ENCODE measurements around the gene EID2B.

The EID2B gene

DNA sequence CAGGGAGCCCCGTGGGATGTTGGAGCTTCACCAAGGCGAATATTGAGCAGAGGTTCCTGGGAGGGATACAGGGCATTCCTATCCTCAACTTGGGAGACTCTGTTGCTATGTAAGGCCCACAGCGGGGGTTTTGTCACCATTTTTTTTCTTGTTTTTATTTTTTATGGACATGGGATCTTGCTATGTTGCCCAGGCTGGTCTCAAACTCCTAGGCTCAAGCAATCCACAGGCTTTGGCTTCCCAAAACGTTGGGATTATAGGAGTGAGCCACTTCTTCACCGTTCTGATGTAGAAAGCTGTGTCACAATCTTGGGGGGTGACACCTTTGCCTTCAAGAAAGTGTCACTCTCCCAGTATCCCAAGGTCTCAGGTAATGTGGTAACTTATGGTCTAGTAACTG lies 31.3 kb downstream of the EID2B start:
- peaks cover 8 to 9% of the 10 kb centered on the region in 2 donors for H3K4me1 ChIP-seq (ENCODE audit: control insufficient read depth in 2 of 2, insufficient read depth in 2 of 2, low read length in 2 of 2)
- peaks cover 37 to 42% of the 10 kb centered on the region in 2 donors for H3K27me3 ChIP-seq (ENCODE audit: control insufficient read depth in 2 of 2, insufficient read depth in 2 of 2, low read length in 2 of 2)

DNA sequence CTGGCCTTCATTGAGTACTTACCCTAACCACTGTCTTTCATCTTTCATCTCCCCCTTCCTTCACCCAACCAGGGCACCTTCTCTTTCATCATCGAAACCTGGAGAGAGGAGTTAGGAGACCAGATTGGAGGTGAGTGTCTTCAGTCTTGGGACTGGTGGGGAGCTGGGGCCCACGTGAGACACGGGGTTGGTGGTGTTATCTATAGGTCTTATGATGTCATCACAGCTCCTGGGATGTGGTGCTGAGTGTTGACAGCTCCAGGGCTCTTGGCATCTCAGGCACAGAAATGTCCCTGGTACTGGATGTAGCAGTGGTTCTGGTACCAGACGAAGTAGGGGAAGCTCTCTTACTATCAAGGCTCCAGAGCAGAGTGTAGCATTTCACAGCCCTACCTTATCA lies 32.1 kb downstream of the EID2B start:
- Histone ChIP-seq H3K27ac (ENCODE audit: low read depth in 2 of 2, low read length in 2 of 2) (no peak overlapping the region), H3K27me3 (ENCODE audit: control insufficient read depth in 2 of 2, insufficient read depth in 2 of 2, low read length in 2 of 2) (peaks cover 35 to 37% of the 10 kb centered on the region in 2 donors)

More for the DNA sequence above, 31.3 kb downstream of the EID2B start:
- Histone ChIP-seq H3K9me3 (ENCODE audit: control insufficient read depth in 2 of 2, low read length in 2 of 2) (no peaks in the 10 kb centered on the region), H3K4me3 (ENCODE audit: low read length in 2 of 2) (no peak overlapping the region), H3K27ac (ENCODE audit: low read depth in 2 of 2, low read length in 2 of 2) (no peak overlapping the region), H3K36me3 (ENCODE audit: control insufficient read depth in 2 of 2, insufficient read depth in 2 of 2, low read length in 2 of 2) (no peaks in the 10 kb centered on the region), H3K9ac (ENCODE audit: low read depth in 1 of 2, low read length in 2 of 2) (no peak overlapping the region)

DNA sequence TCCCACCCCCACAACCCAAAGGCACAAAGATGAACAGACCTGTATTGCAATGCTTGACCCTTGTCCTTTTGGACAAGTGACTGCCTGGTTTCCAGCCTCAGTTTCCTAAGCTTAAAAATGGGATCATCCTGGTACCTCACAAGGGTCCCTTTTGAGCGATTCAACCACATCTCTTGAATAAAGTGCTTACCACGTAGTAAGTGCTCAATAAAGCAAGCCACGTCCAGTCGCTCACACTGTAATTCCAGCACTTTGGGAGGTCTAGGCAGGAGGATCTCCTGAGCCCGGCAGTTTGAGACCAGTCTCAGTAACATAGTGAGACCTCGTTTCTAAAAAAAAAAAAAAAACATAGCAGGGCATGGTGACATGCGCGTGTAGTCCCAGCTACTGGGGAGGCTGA lies 32.7 kb downstream of the EID2B start:
- Histone ChIP-seq H3K4me3 (ENCODE audit: low read length in 2 of 2) (no peak overlapping the region), H3K9me3 (ENCODE audit: control insufficient read depth in 2 of 2, low read length in 2 of 2) (no peaks in the 10 kb centered on the region), H3K27me3 (ENCODE audit: control insufficient read depth in 2 of 2, insufficient read depth in 2 of 2, low read length in 2 of 2) (peaks cover 31% of the 10 kb centered on the region in 2 donors), H3K27ac (ENCODE audit: low read depth in 2 of 2, low read length in 2 of 2) (no peak overlapping the region), H3K4me1 (ENCODE audit: control insufficient read depth in 2 of 2, insufficient read depth in 2 of 2, low read length in 2 of 2) (peaks cover 8 to 9% of the 10 kb centered on the region in 2 donors), H3K9ac (ENCODE audit: low read depth in 1 of 2, low read length in 2 of 2) (no peak overlapping the region), H3K36me3 (ENCODE audit: control insufficient read depth in 2 of 2, insufficient read depth in 2 of 2, low read length in 2 of 2) (no peaks in the 10 kb centered on the region)

More for the DNA sequence above, 32.1 kb downstream of the EID2B start:
- H3K4me1 ChIP-seq (ENCODE audit: control insufficient read depth in 2 of 2, insufficient read depth in 2 of 2, low read length in 2 of 2) = peaks cover 8 to 9% of the 10 kb centered on the region in 2 donors
- no peaks in the 10 kb centered on the region for H3K36me3 ChIP-seq (ENCODE audit: control insufficient read depth in 2 of 2, insufficient read depth in 2 of 2, low read length in 2 of 2)
- no peaks in the 10 kb centered on the region for H3K9me3 ChIP-seq (ENCODE audit: control insufficient read depth in 2 of 2, low read length in 2 of 2)
- H3K9ac ChIP-seq (ENCODE audit: low read depth in 1 of 2, low read length in 2 of 2) = no peak overlapping the region
- no peak overlapping the region for H3K4me3 ChIP-seq (ENCODE audit: low read length in 2 of 2)

DNA sequence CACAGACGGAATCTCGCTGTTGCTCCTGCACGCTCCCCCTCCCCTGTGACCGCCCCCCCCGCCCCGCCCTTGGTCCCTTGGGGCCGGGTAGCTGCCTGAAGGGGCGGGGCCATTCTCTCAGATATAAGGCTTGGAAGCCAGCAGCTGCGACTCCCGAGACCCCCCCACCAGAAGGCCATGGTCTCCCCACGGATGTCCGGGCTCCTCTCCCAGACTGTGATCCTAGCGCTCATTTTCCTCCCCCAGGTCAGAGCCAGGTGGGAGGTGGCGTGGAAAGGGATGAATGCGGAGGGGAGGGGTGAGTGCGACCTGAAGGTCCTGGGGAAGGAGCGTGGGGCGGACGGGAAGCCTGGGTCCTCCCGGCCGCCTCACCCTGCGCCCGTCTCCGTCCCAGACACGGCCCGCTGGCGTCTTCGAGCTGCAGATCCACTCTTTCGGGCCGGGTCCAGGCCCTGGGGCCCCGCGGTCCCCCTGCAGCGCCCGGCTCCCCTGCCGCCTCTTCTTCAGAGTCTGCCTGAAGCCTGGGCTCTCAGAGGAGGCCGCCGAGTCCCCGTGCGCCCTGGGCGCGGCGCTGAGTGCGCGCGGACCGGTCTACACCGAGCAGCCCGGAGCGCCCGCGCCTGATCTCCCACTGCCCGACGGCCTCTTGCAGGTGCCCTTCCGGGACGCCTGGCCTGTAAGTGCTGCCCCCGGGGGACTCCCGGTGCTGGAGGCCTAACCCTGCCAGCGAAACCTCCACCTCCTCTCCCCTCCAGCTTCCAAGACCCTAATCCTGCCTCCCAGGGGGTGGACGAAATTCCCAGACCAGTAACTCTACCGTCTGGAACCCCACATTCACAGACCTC lies 33.6 kb downstream of the EID2B start, which contains the start of gene DLL3:
DLL3 (plus strand) TSS at position 150 of the 845 bp plus-strand sequence; CDS start at position 178, 28 bp downstream.
- Histone ChIP-seq H3K9me3 (ENCODE audit: control insufficient read depth in 2 of 2, low read length in 2 of 2) (no peaks in the 10 kb centered on the region), H3K27ac (ENCODE audit: low read depth in 2 of 2, low read length in 2 of 2) (no peak within 1 kb of the TSS), H3K9ac (ENCODE audit: low read depth in 1 of 2, low read length in 2 of 2) (no peak within 1 kb of the TSS), H3K4me3 (ENCODE audit: low read length in 2 of 2) (peak within 1 kb of the TSS in 1 of 2 donors; percentile 48), H3K36me3 (ENCODE audit: control insufficient read depth in 2 of 2, insufficient read depth in 2 of 2, low read length in 2 of 2) (no peaks in the 10 kb centered on the region), H3K4me1 (ENCODE audit: control insufficient read depth in 2 of 2, insufficient read depth in 2 of 2, low read length in 2 of 2) (peaks cover 8 to 9% of the 10 kb centered on the region in 2 donors), H3K27me3 (ENCODE audit: control insufficient read depth in 2 of 2, insufficient read depth in 2 of 2, low read length in 2 of 2) (peaks cover 30 to 31% of the 10 kb centered on the region in 2 donors)

DNA sequence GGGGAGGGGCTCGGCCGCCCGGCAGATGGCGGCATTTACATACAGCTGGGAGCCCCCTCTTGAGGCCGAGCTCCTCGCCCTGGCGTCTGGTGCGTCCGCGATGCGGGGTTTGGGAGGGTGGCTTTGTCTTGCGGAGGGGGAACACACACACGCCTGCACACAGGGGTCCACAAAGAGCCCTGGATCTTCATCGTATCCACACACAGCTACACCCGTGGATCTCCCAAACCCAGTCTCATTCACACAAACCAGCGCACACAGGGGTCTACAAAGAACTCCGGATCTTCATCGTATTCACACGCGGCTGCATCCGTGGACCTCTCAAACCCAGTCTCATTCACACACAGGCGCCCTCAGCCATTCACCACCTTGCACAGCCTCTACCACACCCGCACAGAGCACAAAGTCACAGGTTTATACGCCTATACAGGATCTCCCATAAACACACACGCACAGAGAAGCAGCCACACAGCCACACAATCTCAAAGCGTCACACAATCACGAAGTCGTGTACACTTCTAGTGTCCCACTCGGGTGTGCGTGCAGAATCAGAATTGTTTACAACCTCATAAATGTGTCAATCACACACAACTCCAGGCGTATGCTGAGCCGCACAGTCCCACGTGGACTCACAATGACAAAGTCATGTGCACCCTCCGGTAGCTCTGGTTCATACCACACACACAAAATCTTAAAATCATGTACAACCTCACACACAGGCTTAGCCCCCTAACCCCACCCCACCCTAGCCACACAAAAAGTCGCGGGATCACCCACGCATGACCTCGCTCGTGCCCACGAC lies 34.5 kb downstream of the EID2B start:
- Histone ChIP-seq H3K9ac (ENCODE audit: low read depth in 1 of 2, low read length in 2 of 2) (no peak overlapping the region), H3K9me3 (ENCODE audit: control insufficient read depth in 2 of 2, low read length in 2 of 2) (no peaks in the 10 kb centered on the region), H3K4me1 (ENCODE audit: control insufficient read depth in 2 of 2, insufficient read depth in 2 of 2, low read length in 2 of 2) (peaks cover 8 to 9% of the 10 kb centered on the region in 2 donors), H3K27me3 (ENCODE audit: control insufficient read depth in 2 of 2, insufficient read depth in 2 of 2, low read length in 2 of 2) (peaks cover 26 to 31% of the 10 kb centered on the region in 2 donors), H3K36me3 (ENCODE audit: control insufficient read depth in 2 of 2, insufficient read depth in 2 of 2, low read length in 2 of 2) (no peaks in the 10 kb centered on the region), H3K27ac (ENCODE audit: low read depth in 2 of 2, low read length in 2 of 2) (no peak overlapping the region), H3K4me3 (ENCODE audit: low read length in 2 of 2) (peak overlapping the region in 1 of 2 donors; percentile 48)

DNA sequence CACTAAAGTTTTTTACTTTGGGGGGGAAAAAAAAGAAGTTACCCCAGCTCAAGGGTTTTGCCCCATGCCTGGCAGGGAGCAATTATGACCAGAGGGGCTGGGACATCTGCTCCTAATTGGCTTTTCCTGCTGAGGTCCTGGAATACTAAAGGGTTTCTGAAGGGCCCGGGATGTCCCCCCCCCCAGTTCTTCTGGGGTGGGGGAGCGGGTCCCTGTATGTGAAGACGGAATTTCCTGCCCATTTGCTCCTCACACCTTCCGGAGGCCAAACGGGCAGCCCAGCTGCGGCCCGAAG lies 35.0 kb downstream of the EID2B start:
- Histone ChIP-seq H3K9ac (ENCODE audit: low read depth in 1 of 2, low read length in 2 of 2) (no peak overlapping the region), H3K27me3 (ENCODE audit: control insufficient read depth in 2 of 2, insufficient read depth in 2 of 2, low read length in 2 of 2) (peaks cover 26 to 31% of the 10 kb centered on the region in 2 donors), H3K4me1 (ENCODE audit: control insufficient read depth in 2 of 2, insufficient read depth in 2 of 2, low read length in 2 of 2) (peaks cover 8% of the 10 kb centered on the region in 2 donors), H3K4me3 (ENCODE audit: low read length in 2 of 2) (no peak overlapping the region), H3K27ac (ENCODE audit: low read depth in 2 of 2, low read length in 2 of 2) (no peak overlapping the region), H3K36me3 (ENCODE audit: control insufficient read depth in 2 of 2, insufficient read depth in 2 of 2, low read length in 2 of 2) (no peaks in the 10 kb centered on the region), H3K9me3 (ENCODE audit: control insufficient read depth in 2 of 2, low read length in 2 of 2) (no peaks in the 10 kb centered on the region)

DNA sequence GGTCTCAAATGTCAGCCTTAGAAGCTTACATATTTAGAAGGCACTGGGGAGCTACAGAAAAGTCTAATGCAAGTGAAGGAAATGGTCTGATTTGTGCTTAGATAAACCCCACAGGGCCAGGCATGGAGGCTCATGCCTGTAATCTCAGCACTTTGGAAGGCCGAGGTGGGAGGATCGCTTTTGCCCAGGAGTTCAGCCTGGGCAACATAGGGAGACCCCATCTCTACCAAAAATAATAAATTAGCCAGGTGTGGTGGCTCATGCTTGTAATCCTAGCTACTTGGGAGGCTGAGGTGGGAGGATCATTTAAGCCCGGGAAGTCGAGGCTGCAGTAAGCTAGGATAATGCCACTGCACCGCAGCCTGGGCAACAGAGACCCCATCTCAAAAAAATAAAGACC lies 36.6 kb downstream of the EID2B start:
- Histone ChIP-seq H3K27ac (ENCODE audit: low read depth in 2 of 2, low read length in 2 of 2) (no peak overlapping the region), H3K4me1 (ENCODE audit: control insufficient read depth in 2 of 2, insufficient read depth in 2 of 2, low read length in 2 of 2) (peaks cover 6 to 8% of the 10 kb centered on the region in 2 donors), H3K9me3 (ENCODE audit: control insufficient read depth in 2 of 2, low read length in 2 of 2) (no peaks in the 10 kb centered on the region), H3K9ac (ENCODE audit: low read depth in 1 of 2, low read length in 2 of 2) (no peak overlapping the region), H3K4me3 (ENCODE audit: low read length in 2 of 2) (no peak overlapping the region), H3K36me3 (ENCODE audit: control insufficient read depth in 2 of 2, insufficient read depth in 2 of 2, low read length in 2 of 2) (peaks cover 0 to under 1% of the 10 kb centered on the region in 2 donors), H3K27me3 (ENCODE audit: control insufficient read depth in 2 of 2, insufficient read depth in 2 of 2, low read length in 2 of 2) (peaks cover 26 to 27% of the 10 kb centered on the region in 2 donors)

DNA sequence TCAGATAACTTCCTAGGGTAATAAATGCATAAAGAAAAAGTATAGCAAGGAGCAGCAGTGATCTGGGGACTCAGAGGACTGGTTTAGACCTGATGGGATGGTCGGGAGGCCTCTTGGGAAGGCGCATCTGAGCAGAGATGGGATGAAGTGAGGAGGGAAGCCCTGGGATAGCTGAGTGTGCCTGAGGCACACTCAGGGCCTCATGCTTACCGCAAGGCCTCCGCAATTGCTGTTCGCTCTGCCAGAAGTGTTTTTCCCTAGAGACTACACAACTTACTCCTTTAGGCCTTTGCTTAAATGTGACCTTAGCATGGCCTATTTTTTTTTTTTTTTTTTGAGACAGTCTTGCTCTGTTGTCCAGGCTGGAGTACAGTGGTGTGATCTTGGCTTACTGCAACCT lies 38.0 kb downstream of the EID2B start:
- Histone ChIP-seq H3K4me3 (ENCODE audit: low read length in 2 of 2) (no peak overlapping the region), H3K27ac (ENCODE audit: low read depth in 2 of 2, low read length in 2 of 2) (no peak overlapping the region), H3K9me3 (ENCODE audit: control insufficient read depth in 2 of 2, low read length in 2 of 2) (no peaks in the 10 kb centered on the region), H3K27me3 (ENCODE audit: control insufficient read depth in 2 of 2, insufficient read depth in 2 of 2, low read length in 2 of 2) (peaks cover 17% of the 10 kb centered on the region in 2 donors), H3K4me1 (ENCODE audit: control insufficient read depth in 2 of 2, insufficient read depth in 2 of 2, low read length in 2 of 2) (peaks cover 6 to 8% of the 10 kb centered on the region in 2 donors), H3K36me3 (ENCODE audit: control insufficient read depth in 2 of 2, insufficient read depth in 2 of 2, low read length in 2 of 2) (peaks cover 2 to 10% of the 10 kb centered on the region in 2 donors), H3K9ac (ENCODE audit: low read depth in 1 of 2, low read length in 2 of 2) (no peak overlapping the region)

DNA sequence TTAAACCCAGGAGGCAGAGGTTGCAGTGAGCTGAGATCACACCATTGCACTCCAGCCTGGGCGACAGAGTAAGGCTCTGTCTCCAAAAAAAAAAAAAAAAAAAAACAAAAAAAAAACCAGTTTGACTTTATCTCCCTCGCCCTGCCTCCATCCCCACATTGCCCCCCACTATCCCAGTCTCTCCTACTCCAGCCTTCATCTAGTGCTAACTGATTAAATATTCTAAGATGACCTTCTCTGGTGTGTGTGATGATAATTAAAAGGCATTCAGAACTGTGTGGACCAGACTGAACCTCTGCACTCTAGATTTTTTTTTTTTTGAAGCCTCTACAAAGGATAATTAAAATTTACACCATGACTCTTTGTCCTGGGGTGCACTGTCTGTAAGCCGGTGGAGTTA lies 39.9 kb downstream of the EID2B start:
- Histone ChIP-seq H3K9me3 (ENCODE audit: control insufficient read depth in 2 of 2, low read length in 2 of 2) (no peaks in the 10 kb centered on the region), H3K4me3 (ENCODE audit: low read length in 2 of 2) (no peak overlapping the region), H3K9ac (ENCODE audit: low read depth in 1 of 2, low read length in 2 of 2) (no peak overlapping the region)

DNA sequence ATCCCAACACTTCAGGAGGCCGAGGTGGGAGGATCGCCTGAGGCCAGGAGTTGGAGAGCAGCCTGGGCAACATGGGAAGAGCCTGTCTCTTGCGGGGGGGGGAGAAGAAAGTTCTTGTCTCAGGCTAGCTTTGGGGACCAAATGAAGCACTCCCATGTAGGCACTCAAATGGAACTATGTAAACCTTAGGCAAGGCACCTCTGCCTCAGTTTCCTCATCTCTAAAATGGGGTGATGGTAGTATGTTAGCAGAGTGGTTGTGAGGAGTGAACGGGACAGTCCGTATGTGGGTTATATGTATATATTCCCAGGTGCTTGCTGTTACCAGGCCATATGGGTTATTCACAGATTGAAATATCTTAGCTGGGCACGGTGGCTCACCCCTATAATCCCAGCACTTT lies 40.4 kb downstream of the EID2B start:
- H3K27me3 ChIP-seq (ENCODE audit: control insufficient read depth in 2 of 2, insufficient read depth in 2 of 2, low read length in 2 of 2) = peaks cover 0 to 3% of the 10 kb centered on the region in 2 donors
- H3K9me3 ChIP-seq (ENCODE audit: control insufficient read depth in 2 of 2, low read length in 2 of 2) = no peaks in the 10 kb centered on the region
- H3K4me3 ChIP-seq (ENCODE audit: low read length in 2 of 2) = no peak overlapping the region
- H3K4me1 ChIP-seq (ENCODE audit: control insufficient read depth in 2 of 2, insufficient read depth in 2 of 2, low read length in 2 of 2) = no peaks in the 10 kb centered on the region
- peaks cover 16 to 28% of the 10 kb centered on the region in 2 donors for H3K36me3 ChIP-seq (ENCODE audit: control insufficient read depth in 2 of 2, insufficient read depth in 2 of 2, low read length in 2 of 2)
- no peak overlapping the region for H3K9ac ChIP-seq (ENCODE audit: low read depth in 1 of 2, low read length in 2 of 2)
- no peak overlapping the region for H3K27ac ChIP-seq (ENCODE audit: low read depth in 2 of 2, low read length in 2 of 2)

More for the DNA sequence above, 39.9 kb downstream of the EID2B start:
- Histone ChIP-seq H3K36me3 (ENCODE audit: control insufficient read depth in 2 of 2, insufficient read depth in 2 of 2, low read length in 2 of 2) (peaks cover 15 to 28% of the 10 kb centered on the region in 2 donors), H3K27me3 (ENCODE audit: control insufficient read depth in 2 of 2, insufficient read depth in 2 of 2, low read length in 2 of 2) (peaks cover under 1 to 3% of the 10 kb centered on the region in 2 donors), H3K27ac (ENCODE audit: low read depth in 2 of 2, low read length in 2 of 2) (no peak overlapping the region), H3K4me1 (ENCODE audit: control insufficient read depth in 2 of 2, insufficient read depth in 2 of 2, low read length in 2 of 2) (no peaks in the 10 kb centered on the region)

Measured in mucosa of rectum (tissue), 2 donors.